K562 (cell line): ENCODE data around the gene RIT2. TPM values are rescaled to one million over a fixed set of nuclear protein-coding genes. Genes with fewer than 3 reads are reported as not detected.

ENCODE experiments used
- ATAC-seq: fragments of 200-7000 bp; cut with Tn5 transposase; 3 replicates; pipeline ENCODE4 v1.9.1; 2020; ENCODE audit warnings: moderate library complexity
- BruUV-seq: library from RNA; stranded (reverse); fragments of 400-500 nt; replicated peaks from 2 replicates; lab custom pipeline; 2021; lab: Mats Ljungman, UMichigan
- CTCF ChIA-PET: fragments of 300-600 bp; formaldehyde crosslinking; extraction: SDS; loops from one replicate; lab custom pipeline; 2021; ENCODE audit warnings: low intra/inter-chr PET ratio; lab: Yijun Ruan, JAX
- POLR2A ChIA-PET: fragments of 300-600, 350-650 bp; sonication (Branson Sonifier 250); formaldehyde crosslinking; extraction: SDS; loops from one replicate; lab custom pipeline; 2021; ENCODE audit warnings: antibody characterized with exemption, inconsistent platforms; lab: Yijun Ruan, JAX
- DNase-seq, 4 experiments: peaks; one replicate each; pipeline versions ENCODE4 v3.0.0 to v3.0.0-alpha.2; 2011 to 2018; ENCODE audit warnings: low spot score in 3 of 4, mixed read lengths in 3 of 4; ENCODE audit errors: extremely low read depth in 1 of 4
- FAIRE-seq: peaks from 2 replicates; lab custom pipeline; 2011; peaks lifted over from hg19 to GRCh38; lab: Jason Lieb, UNC
- H2AFZ ChIP-seq: 2 replicates; pipeline ENCODE4 v1.6.0; 2011; ENCODE audit warnings: low read depth, low read length, control low read depth, inconsistent platforms
- H3K27ac ChIP-seq: fragments of 200-600 bp; 3 replicates; pipeline ENCODE4 v1.8.0; 2011; ENCODE audit warnings: low read depth, mild to moderate bottlenecking, control low read depth, inconsistent platforms, low read length, moderate library complexity, mixed read lengths; ENCODE audit errors: extremely low read depth
- H3K27me3 ChIP-seq, 2 experiments: fragments of 300-600 bp in 1 of 2; 2 replicates in 1 of 2; 3 replicates in 1 of 2; pipeline versions ENCODE4 v1.6.0 to v1.8.0; 2011; ENCODE audit warnings: inconsistent platforms in 2 of 2, low read length in 2 of 2, mild to moderate bottlenecking in 1 of 2, mixed read lengths in 1 of 2, moderate library complexity in 1 of 2; ENCODE audit not compliant: control insufficient read depth in 2 of 2, insufficient read depth in 2 of 2
- H3K36me3 ChIP-seq: fragments of 300-600 bp; 3 replicates; pipeline ENCODE4 v1.8.0; 2011; ENCODE audit warnings: mild to moderate bottlenecking, low read length, inconsistent platforms; ENCODE audit not compliant: control insufficient read depth, insufficient read depth
- H3K4me1 ChIP-seq, 2 experiments: fragments of 200-600 bp in 1 of 2; replicated peaks in 1 of 2; 2 replicates in 1 of 2; 3 replicates in 1 of 2; pipeline versions ENCODE4 v1.5.1 to v1.8.0; 2011; ENCODE audit warnings: inconsistent platforms in 2 of 2, low read length in 2 of 2, mild to moderate bottlenecking in 1 of 2, mixed read lengths in 1 of 2, moderate library complexity in 1 of 2; ENCODE audit not compliant: control insufficient read depth in 2 of 2, insufficient read depth in 2 of 2
- H3K4me2 ChIP-seq: 2 replicates; pipeline ENCODE4 v1.6.1; 2011; ENCODE audit warnings: low read length, control low read depth, inconsistent platforms, mixed read lengths; ENCODE audit not compliant: insufficient read depth
- H3K4me3 ChIP-seq: fragments of 200-600 bp; sonication (generic), shearing (Covaris generic); 2 replicates; pipeline ENCODE4 v1.5.1; 2016; ENCODE audit warnings: control low read depth, inconsistent platforms
- H3K79me2 ChIP-seq: fragments of 200-600 bp; 3 replicates; pipeline ENCODE4 v1.8.0; 2011; ENCODE audit warnings: low read length, inconsistent platforms; ENCODE audit not compliant: control insufficient read depth, insufficient read depth
- H3K9ac ChIP-seq, 2 experiments: 2 replicates each; pipeline versions ENCODE4 v1.6.0 to v1.6.1; 2011; ENCODE audit warnings: low read depth in 2 of 2, low read length in 2 of 2, control low read depth in 1 of 2, inconsistent platforms in 1 of 2, mild to moderate bottlenecking in 1 of 2, mixed read lengths in 1 of 2; ENCODE audit not compliant: insufficient read depth in 1 of 2
- H3K9me1 ChIP-seq: one replicate; pipeline ENCODE4 v1.6.0; 2011; ENCODE audit warnings: inconsistent platforms, mild to moderate bottlenecking, low read length, moderate library complexity; ENCODE audit not compliant: control insufficient read depth, insufficient read depth
- H3K9me3 ChIP-seq: replicated peaks from 2 replicates; pipeline ENCODE4 v1.5.1; 2011; ENCODE audit warnings: low read depth, low read length, inconsistent platforms; ENCODE audit not compliant: control insufficient read depth, insufficient read depth
- H4K20me1 ChIP-seq: replicated peaks from 2 replicates; pipeline ENCODE4 v1.6.1; 2011; ENCODE audit warnings: low read length, inconsistent platforms, mixed read lengths; ENCODE audit not compliant: control insufficient read depth, insufficient read depth
- ETV6 ChIP-seq, 3 experiments: fragments of 150-350 bp in 1 of 3; sonication (generic) in 1 of 3; formaldehyde crosslinking in 1 of 3; IDR thresholded peaks; 2 replicates each; pipeline versions ENCODE4 v1.6.1 to v1.8.0; 2014 to 2022; ENCODE audit warnings: borderline replicate concordance in 2 of 3, low read depth in 2 of 3, antibody characterized with exemption in 1 of 3, low read length in 1 of 3, mild to moderate bottlenecking in 1 of 3, missing genetic modification reagents in 1 of 3
- KLF10 ChIP-seq: fragments of 250-450 bp; sonication (Bioruptor Pico); IDR thresholded peaks from 2 replicates; pipeline ENCODE4 v1.6.1; 2021; ENCODE audit warnings: matching md5 sums
- RUNX1 ChIP-seq: sonication (generic); IDR thresholded peaks from 2 replicates; pipeline ENCODE4 v1.6.1; 2016; ENCODE audit warnings: antibody characterized with exemption, low read depth
- SOX6 ChIP-seq: fragments of 450-650 bp; IDR thresholded peaks from 2 replicates; pipeline ENCODE4 v1.6.1; 2014; ENCODE audit warnings: mild to moderate bottlenecking
- TCF7 ChIP-seq: sonication (generic); IDR thresholded peaks from 2 replicates; pipeline ENCODE4 v1.6.1; 2016; ENCODE audit warnings: antibody characterized with exemption, borderline replicate concordance
- YBX1 ChIP-seq: fragments of 450-650 bp; IDR thresholded peaks from 2 replicates; pipeline ENCODE4 v1.7.1; 2016; ENCODE audit warnings: mild to moderate bottlenecking
- ZNF77 ChIP-seq: fragments of 250-450 bp; sonication (Bioruptor Pico); IDR thresholded peaks from 2 replicates; pipeline ENCODE4 v1.5.0; 2020
- in situ Hi-C: fragments of 300-500 bp; cut with MboI; formaldehyde crosslinking; loops from 4 replicates; pipeline ENCODE4 v1.15.0; 2018; ENCODE audit warnings: inconsistent platforms, mixed read lengths
- intact Hi-C: fragments of 100-400 bp; cut with micrococcal nuclease; formaldehyde crosslinking; loops from 2 replicates; pipeline ENCODE4 v1.14.2; 2022
- polyA plus RNA-seq, 8 experiments: library from polyadenylated mRNA; depleted of rRNA in 4 of 8; stranded (reverse) in 5 of 8; unstranded in 3 of 8; fragments of >200 nt; fragmentation: Nextera tagmentation in 2 of 8; fragmentation: Illumina TruSeq in 1 of 8; extraction: Ambion mirVana in 2 of 8; extraction: Trizol in 1 of 8; gene quantifications; 2 replicates each; pipeline versions ENCODE4 v1.2.1 to v1.2.3, GENCODE V29; 2011 to 2014; ENCODE audit warnings: inconsistent platforms in 1 of 8, missing spikeins in 1 of 8
- total RNA-seq, 7 experiments: library from RNA; depleted of rRNA in 6 of 7; stranded (reverse); fragments of >200 nt in 6 of 7; fragmentation: Illumina TruSeq in 2 of 7; extraction: Trizol in 2 of 7; gene quantifications; 2 replicates each; pipeline versions ENCODE4 v1.2.1 to v1.2.3, GENCODE V29; 2011 to 2021; ENCODE audit warnings: low replicate concordance in 1 of 7
- TF ChIP-seq, protein P1 (sequence below): sonication (generic); formaldehyde crosslinking; IDR thresholded peaks from 2 replicates; pipeline ENCODE4 v1.9.0; 2022; ENCODE audit warnings: mild to moderate bottlenecking, missing genetic modification reagents
- TF ChIP-seq, protein P2 (sequence below): fragments of 250-450 bp; sonication (Bioruptor Pico); IDR thresholded peaks from 2 replicates; pipeline ENCODE4 v1.4.0; 2020; ENCODE audit warnings: mild to moderate bottlenecking, moderate library complexity
- TF ChIP-seq, protein P3 (sequence below): fragments of 450-650 bp; formaldehyde crosslinking; IDR thresholded peaks from 2 replicates; pipeline ENCODE4 v1.4.0; 2020; ENCODE audit warnings: mild to moderate bottlenecking

RIT2 gene
- total and polyA plus RNA-seq, 9 of the 15 experiments (the other 6 are each of a cell fraction or from before 2014, with no cell fraction given), result not detected

DNA sequence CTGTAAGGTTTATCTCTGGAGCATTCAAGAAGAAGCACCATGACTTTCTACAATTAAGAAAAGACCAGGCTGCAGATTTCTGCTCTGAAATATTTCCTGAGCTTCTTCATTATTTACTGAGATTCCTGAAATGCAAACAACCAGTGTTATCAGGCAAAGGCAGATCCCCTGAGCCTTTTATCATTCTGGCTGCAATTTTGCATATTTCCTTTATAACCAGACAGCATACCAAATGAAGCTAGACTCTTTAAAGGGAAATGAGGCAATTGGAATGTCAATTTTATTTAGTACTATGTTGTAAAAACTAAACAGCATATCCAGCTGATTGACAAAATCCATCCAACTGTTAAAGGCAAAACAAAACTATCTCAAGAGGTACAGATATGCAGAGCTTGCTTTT, 372.5 kb downstream of the RIT2 start:
- intact Hi-C loops, result no loop called here
- no peak overlapping the region for H3K9ac ChIP-seq

More for the DNA sequence above, 372.5 kb downstream of the RIT2 start:
- no peak for DNase-seq
- no peak for FAIRE-seq
- Histone ChIP-seq H3K36me3 (no peaks in the 10 kb centered on the region), H3K79me2 (no peaks in the 10 kb centered on the region), H3K27ac (no peak overlapping the region), H3K4me2 (no peak overlapping the region), H3K27me3 (no peaks in the 10 kb centered on the region), H3K9me1 (no peaks in the 10 kb centered on the region), H3K4me3 (no peak overlapping the region), H3K4me1 (no peaks in the 10 kb centered on the region), H3K9me3 (no peaks in the 10 kb centered on the region), H2AFZ (no peak overlapping the region), H4K20me1 (no peaks in the 10 kb centered on the region)
- ChIA-PET POLR2A (no interaction called here), CTCF (no interaction called here)
- no TSS peak for BruUV-seq
- TF ChIP-seq, protein P1, sequence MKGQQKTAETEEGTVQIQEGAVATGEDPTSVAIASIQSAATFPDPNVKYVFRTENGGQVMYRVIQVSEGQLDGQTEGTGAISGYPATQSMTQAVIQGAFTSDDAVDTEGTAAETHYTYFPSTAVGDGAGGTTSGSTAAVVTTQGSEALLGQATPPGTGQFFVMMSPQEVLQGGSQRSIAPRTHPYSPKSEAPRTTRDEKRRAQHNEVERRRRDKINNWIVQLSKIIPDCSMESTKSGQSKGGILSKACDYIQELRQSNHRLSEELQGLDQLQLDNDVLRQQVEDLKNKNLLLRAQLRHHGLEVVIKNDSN (CRISPR knock-in tag), result no peak
- TF ChIP-seq ETV6 (IDR thresholded peaks at IDR 0.05; ENCODE audit: borderline replicate concordance in 1 of 2, low read depth in 2 of 2, low read length in 1 of 2), result no peak
- TF ChIP-seq ETV6 (CRISPR knock-in tag; IDR thresholded peaks at IDR 0.05; ENCODE audit: borderline replicate concordance), result no peak
- TF ChIP-seq YBX1, result no peak
- no peak for TF ChIP-seq TCF7
- no peak for TF ChIP-seq SOX6
- TF ChIP-seq, protein P2, sequence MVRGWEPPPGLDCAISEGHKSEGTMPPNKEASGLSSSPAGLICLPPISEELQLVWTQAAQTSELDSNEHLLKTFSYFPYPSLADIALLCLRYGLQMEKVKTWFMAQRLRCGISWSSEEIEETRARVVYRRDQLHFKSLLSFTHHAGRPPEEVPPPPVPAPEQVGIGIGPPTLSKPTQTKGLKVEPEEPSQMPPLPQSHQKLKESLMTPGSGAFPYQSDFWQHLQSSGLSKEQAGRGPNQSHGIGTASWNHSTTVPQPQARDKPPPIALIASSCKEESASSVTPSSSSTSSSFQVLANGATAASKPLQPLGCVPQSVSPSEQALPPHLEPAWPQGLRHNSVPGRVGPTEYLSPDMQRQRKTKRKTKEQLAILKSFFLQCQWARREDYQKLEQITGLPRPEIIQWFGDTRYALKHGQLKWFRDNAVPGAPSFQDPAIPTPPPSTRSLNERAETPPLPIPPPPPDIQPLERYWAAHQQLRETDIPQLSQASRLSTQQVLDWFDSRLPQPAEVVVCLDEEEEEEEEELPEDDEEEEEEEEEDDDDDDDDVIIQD (CRISPR knock-in tag), result no peak
- TF ChIP-seq ZNF77 (CRISPR knock-in tag), result no peak
- no peak for TF ChIP-seq KLF10 (CRISPR knock-in tag)
- TF ChIP-seq, protein P3, sequence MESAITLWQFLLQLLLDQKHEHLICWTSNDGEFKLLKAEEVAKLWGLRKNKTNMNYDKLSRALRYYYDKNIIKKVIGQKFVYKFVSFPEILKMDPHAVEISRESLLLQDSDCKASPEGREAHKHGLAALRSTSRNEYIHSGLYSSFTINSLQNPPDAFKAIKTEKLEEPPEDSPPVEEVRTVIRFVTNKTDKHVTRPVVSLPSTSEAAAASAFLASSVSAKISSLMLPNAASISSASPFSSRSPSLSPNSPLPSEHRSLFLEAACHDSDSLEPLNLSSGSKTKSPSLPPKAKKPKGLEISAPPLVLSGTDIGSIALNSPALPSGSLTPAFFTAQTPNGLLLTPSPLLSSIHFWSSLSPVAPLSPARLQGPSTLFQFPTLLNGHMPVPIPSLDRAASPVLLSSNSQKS, result no peak
- no peak for TF ChIP-seq RUNX1
- no peak for ATAC-seq
- in situ Hi-C loops, result no loop called here
